GM21576 (cell line): ENCODE results near the gene OPRL1.

Source experiments
- ATAC-seq: cut with Tn5 transposase; IDR thresholded peaks from one replicate; pipeline ENCODE4 v1.9.1; 2021; ENCODE audit warnings: mild to moderate bottlenecking, moderate library complexity; ENCODE audit not compliant: unreplicated experiment

OPRL1 gene

GRCh38 chr20:64041781-64042053 lies 38.2 kb upstream of the OPRL1 start:
- no peak for ATAC-seq

- no peak for ATAC-seq
Measured at GRCh38 chr20:64042054-64042781, 37.7 kb upstream of the OPRL1 start.

- ATAC-seq, result no peak
Measured at GRCh38 chr20:64043768-64044167, 36.1 kb upstream of the OPRL1 start.

- no peak for ATAC-seq
Measured at GRCh38 chr20:64044484-64045247, 35.2 kb upstream of the OPRL1 start.

GRCh38 chr20:64045346-64046011 lies 34.4 kb upstream of the OPRL1 start:
- ATAC-seq, result no peak

- ATAC-seq, result no peak
Measured at GRCh38 chr20:64047046-64047389, 32.9 kb upstream of the OPRL1 start.

- ATAC-seq, result no peak
Measured at GRCh38 chr20:64047968-64048401, 31.9 kb upstream of the OPRL1 start.

GRCh38 chr20:64048402-64049044 lies 31.4 kb upstream of the OPRL1 start:
- no peak for ATAC-seq

- ATAC-seq, result no peak
Measured at GRCh38 chr20:64049060-64049877, 30.6 kb upstream of the OPRL1 start, which contains the start of gene SOX18. SOX18 (minus strand) TSS chr20:64049639; CDS start chr20:64049516, 123 bp downstream.

- ATAC-seq, result no peak
Measured at GRCh38 chr20:64049878-64050260, 30.0 kb upstream of the OPRL1 start.

GRCh38 chr20:64050261-64051032 lies 29.4 kb upstream of the OPRL1 start:
- ATAC-seq, result no peak

- no peak for ATAC-seq
Measured at GRCh38 chr20:64051033-64051452, 28.8 kb upstream of the OPRL1 start.

GRCh38 chr20:64051561-64052325 lies 28.1 kb upstream of the OPRL1 start:
- ATAC-seq, result no peak

GRCh38 chr20:64052326-64052722 lies 27.6 kb upstream of the OPRL1 start:
- no peak for ATAC-seq

- ATAC-seq, result no peak
Measured at GRCh38 chr20:64052987-64053840, 26.7 kb upstream of the OPRL1 start.

- no peak for ATAC-seq
Measured at GRCh38 chr20:64053841-64054661, 25.8 kb upstream of the OPRL1 start.

GRCh38 chr20:64055396-64055892 lies 24.4 kb upstream of the OPRL1 start:
- no peak for ATAC-seq
